Upper lobe of left lung (tissue), 6 donors: ENCODE results near the gene MIGA2. TPM values are rescaled to one million over a fixed set of nuclear protein-coding genes. Genes with fewer than 3 reads are reported as not detected.

Experiments used
- ATAC-seq, 2 donors: fragments of 200-7000 bp; cut with Tn5 transposase; one replicate each; pipeline ENCODE4 v1.9.1; 2022; ENCODE audit warnings: mild to moderate bottlenecking in 2 of 2, moderate library complexity in 2 of 2; ENCODE audit not compliant: low FRiP score in 2 of 2
- DNase-seq, 2 donors: peaks; one replicate each; pipeline ENCODE4 v3.0.0-alpha.2; 2019 to 2020
- H3K27ac ChIP-seq, 4 donors: fragments of 200-600 bp; sonication (generic); one replicate each; pipeline ENCODE4 v1.5.1; 2016 to 2019
- H3K27me3 ChIP-seq, 4 donors: fragments of 200-600 bp; sonication (generic); one replicate each; pipeline ENCODE4 v1.5.1; 2017 to 2019
- H3K36me3 ChIP-seq, 4 donors: fragments of 200-600 bp; sonication (generic); one replicate each; pipeline ENCODE4 v1.5.1; 2016 to 2019
- H3K4me1 ChIP-seq, 4 donors: fragments of 200-600 bp; sonication (generic); one replicate each; pipeline ENCODE4 v1.5.1; 2018 to 2019
- H3K4me3 ChIP-seq, 4 donors: fragments of 200-600 bp; sonication (generic); one replicate each; pipeline ENCODE4 v1.5.1; 2017 to 2019; ENCODE audit warnings: mild to moderate bottlenecking in 2 of 4, moderate library complexity in 1 of 4
- H3K9me3 ChIP-seq, 4 donors: fragments of 200-600 bp; sonication (generic); one replicate each; pipeline ENCODE4 v1.5.1; 2018 to 2019
- EP300 ChIP-seq, 4 donors: sonication (generic); formaldehyde crosslinking; IDR thresholded peaks; one replicate each; pipeline ENCODE4 v1.5.1; 2017; ENCODE audit warnings: antibody characterized with exemption in 4 of 4, control low read depth in 2 of 4
- POLR2A ChIP-seq, 4 donors: fragments of 450-650 bp; IDR thresholded peaks; one replicate each; pipeline ENCODE4 v1.5.1; 2016 to 2017; ENCODE audit warnings: antibody characterized with exemption in 4 of 4, mild to moderate bottlenecking in 2 of 4
- POLR2AphosphoS5 ChIP-seq, 2 donors: sonication (generic); formaldehyde crosslinking; IDR thresholded peaks; one replicate each; pipeline ENCODE4 v1.5.1; 2017; ENCODE audit warnings: antibody characterized with exemption in 2 of 2
- WGBS, 2 donors: methylation state at CpG; one replicate each; pipeline ENCODE4 v1.1.5; 2017 to 2018; 5-methylcytosine and 5-hydroxymethylcytosine counted together
- total RNA-seq, 6 donors: library from RNA; depleted of rRNA in 4 of 6; stranded (reverse); fragments of >200 nt in 4 of 6; gene quantifications; one replicate each; pipeline versions ENCODE4 v1.1.0 to v1.2.1, GENCODE V29; 2016 to 2021
- TF ChIP-seq, protein P1 (sequence below), 6 experiments: fragments of 450-650 bp in 4 of 6; fragments of 200-600 bp in 2 of 6; sonication (generic) in 2 of 6; IDR thresholded peaks; one replicate each; pipeline ENCODE4 v1.5.1; 2016 to 2019; ENCODE audit warnings: antibody characterized with exemption in 6 of 6
- donor health status: DM: no; HTN: no; CAD: no; lungs with moderate emphysema.
- donor health status: DM: no; HTN: yes; CAD: no; lungs with severe emphysema.

Gene MIGA2
- total RNA-seq, 6 donors from 2014 or later, result 18.6 to 95.3 (median 28.6) TPM

DNA sequence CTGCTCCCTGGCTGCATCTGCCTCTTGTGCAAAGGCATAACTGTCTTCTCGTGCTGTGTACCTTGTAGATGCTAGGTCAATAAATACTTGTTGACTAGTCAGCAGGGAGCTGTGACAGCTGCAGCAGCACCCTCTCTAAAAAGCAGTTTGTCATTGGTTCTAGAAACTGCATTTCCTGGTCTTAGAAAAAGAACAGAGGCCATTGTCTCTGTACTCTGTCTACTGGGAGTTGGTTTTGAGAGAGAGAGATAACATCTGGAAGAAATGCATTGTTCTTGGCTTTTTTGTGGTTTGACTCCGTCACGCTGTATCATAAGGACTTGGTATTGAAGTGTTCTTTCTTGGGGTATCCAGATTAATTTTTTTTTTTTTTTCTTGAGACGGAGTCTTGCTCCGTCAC is 40.6 kb upstream of the MIGA2 start:
- H3K36me3 ChIP-seq, result peaks cover 34 to 99% (median 86%) of the 10 kb centered on the region in 4 donors
- ATAC-seq, result no peak
- no peaks in the 10 kb centered on the region for H3K9me3 ChIP-seq
- H3K27ac ChIP-seq, result no peak overlapping the region
- no peaks in the 10 kb centered on the region for H3K4me1 ChIP-seq
- WGBS, 2 donors, result 91 to 92% methylated on average over 5 of the region's 5 CpGs
- no peaks in the 10 kb centered on the region for H3K27me3 ChIP-seq
- DNase-seq, result no peak
- no peak overlapping the region for H3K4me3 ChIP-seq
- TF ChIP-seq POLR2AphosphoS5 (IDR thresholded peaks at IDR 0.05) (no peak), EP300 (IDR thresholded peaks at IDR 0.05) (no peak), POLR2A (IDR thresholded peaks at IDR 0.05) (no peak)
- TF ChIP-seq, protein P1, sequence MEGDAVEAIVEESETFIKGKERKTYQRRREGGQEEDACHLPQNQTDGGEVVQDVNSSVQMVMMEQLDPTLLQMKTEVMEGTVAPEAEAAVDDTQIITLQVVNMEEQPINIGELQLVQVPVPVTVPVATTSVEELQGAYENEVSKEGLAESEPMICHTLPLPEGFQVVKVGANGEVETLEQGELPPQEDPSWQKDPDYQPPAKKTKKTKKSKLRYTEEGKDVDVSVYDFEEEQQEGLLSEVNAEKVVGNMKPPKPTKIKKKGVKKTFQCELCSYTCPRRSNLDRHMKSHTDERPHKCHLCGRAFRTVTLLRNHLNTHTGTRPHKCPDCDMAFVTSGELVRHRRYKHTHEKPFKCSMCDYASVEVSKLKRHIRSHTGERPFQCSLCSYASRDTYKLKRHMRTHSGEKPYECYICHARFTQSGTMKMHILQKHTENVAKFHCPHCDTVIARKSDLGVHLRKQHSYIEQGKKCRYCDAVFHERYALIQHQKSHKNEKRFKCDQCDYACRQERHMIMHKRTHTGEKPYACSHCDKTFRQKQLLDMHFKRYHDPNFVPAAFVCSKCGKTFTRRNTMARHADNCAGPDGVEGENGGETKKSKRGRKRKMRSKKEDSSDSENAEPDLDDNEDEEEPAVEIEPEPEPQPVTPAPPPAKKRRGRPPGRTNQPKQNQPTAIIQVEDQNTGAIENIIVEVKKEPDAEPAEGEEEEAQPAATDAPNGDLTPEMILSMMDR (IDR thresholded peaks at IDR 0.05), result no peak

DNA sequence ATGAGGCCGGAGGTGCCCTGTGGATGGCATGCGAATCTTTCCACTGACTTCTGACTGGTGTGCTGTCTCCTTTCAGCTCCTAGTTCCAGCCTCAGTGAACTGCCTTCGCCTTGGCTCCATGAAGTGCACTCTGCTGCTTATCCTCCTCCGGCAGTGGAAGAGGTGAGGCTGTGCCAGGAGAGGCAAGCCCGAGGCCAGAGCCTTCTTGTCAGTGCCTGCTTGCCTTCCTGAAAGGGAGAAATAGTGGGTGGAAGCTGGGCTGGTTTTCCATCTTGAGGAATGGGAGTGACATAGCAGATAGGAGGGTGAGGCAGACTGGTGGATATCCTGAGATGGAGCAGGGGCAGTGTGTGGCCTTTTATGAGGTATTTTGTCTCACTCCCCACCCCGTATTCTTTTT is 38.0 kb upstream of the MIGA2 start:
- WGBS, 2 donors, result 71 to 94% methylated on average over 3 to 6 of the region's 6 CpGs
- Histone ChIP-seq H3K4me1 (no peaks in the 10 kb centered on the region), H3K9me3 (no peaks in the 10 kb centered on the region), H3K36me3 (peaks cover 51 to 100% (median 96%) of the 10 kb centered on the region in 4 donors), H3K27ac (peak overlapping the region in 1 of 4 donors; percentile 4), H3K27me3 (no peaks in the 10 kb centered on the region), H3K4me3 (no peak overlapping the region)
- TF ChIP-seq, protein P1 (IDR thresholded peaks at IDR 0.05), result no peak
- no peak for TF ChIP-seq EP300 (IDR thresholded peaks at IDR 0.05)
- TF ChIP-seq POLR2A (IDR thresholded peaks at IDR 0.05), result no peak
- DNase-seq, result no peak
- ATAC-seq, result no peak

DNA sequence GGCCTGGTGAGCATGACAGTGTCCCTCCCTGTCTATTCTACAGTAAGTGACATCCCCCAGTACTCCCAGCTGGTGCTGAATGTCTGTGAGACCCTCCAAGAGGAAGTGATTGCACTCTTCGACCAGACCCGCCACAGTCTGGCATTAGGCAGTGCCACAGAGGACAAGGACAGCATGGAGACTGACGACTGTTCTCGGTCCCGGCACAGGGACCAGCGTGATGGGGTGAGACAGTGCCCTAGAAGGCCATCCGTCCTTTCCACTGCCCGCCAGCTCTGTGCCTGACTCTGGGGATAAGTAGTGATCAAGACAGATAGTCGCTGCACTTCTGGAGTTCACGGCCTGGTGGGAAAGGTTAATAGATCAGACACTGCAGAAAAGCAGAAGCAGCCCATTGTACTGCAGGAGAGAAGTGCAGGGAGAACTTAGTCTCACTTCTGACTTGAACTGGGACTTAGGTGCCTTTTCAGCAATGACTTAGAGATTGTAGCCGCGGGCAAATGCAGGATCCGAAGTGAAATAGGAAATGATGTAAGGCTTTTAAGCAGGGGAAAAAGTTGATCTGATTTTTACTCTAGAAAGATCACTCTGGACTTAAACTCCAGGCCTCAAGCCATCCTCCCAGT is 36.7 kb upstream of the MIGA2 start:
- H3K36me3 ChIP-seq, result peaks cover 50 to 99% (median 90%) of the 10 kb centered on the region in 4 donors

DNA sequence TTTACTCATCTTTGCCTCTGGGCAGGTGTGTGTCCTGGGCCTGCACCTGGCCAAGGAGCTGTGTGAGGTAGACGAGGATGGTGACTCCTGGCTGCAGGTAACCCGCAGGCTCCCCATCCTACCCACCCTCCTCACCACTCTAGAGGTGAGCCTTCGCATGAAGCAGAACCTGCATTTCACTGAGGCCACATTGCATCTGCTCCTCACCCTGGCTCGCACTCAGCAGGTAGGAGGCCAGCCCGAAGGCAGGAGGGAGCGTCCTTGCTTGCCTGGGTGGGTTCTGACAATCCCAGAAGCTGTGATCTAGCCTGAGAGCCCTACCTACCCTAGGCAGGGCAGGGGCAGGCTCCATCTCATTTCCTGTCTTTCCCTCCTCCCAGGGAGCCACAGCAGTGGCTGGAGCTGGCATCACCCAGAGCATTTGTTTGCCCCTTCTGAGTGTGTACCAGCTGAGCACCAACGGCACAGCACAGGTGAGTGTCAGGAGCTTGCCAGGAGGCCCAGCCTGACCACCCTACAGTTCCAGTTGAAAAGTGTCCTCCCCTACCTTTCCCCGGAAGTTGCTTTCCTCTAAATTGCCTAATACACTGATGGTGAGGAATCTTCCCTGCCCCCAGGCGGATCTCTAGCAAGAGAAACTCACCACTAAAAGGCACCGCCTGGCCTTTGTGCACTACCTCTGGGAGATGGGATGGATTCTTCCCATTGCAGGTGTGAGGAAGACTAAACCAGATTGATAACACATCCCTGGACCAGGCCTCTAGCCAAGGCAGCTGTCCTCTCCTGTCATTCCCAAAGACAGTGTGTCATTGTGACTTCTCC is 34.7 kb upstream of the MIGA2 start:
- Histone ChIP-seq H3K4me3 (no peak overlapping the region), H3K27me3 (no peaks in the 10 kb centered on the region), H3K27ac (no peak overlapping the region), H3K9me3 (no peaks in the 10 kb centered on the region), H3K36me3 (peaks cover 46 to 99% (median 91%) of the 10 kb centered on the region in 4 donors), H3K4me1 (peaks cover 0 to 5% (median 4%) of the 10 kb centered on the region in 4 donors)
- no peak for TF ChIP-seq POLR2AphosphoS5 (IDR thresholded peaks at IDR 0.05)
- TF ChIP-seq POLR2A (IDR thresholded peaks at IDR 0.05), result no peak
- TF ChIP-seq, protein P1 (IDR thresholded peaks at IDR 0.05), result no peak
- no peak for TF ChIP-seq EP300 (IDR thresholded peaks at IDR 0.05)
- DNase-seq, result peak in 1 of 2 donors; percentile 27
- 94 to 100% methylated on average over 6 to 10 of the region's 10 CpGs for WGBS, 2 donors
- peak in 1 of 2 donors; percentile 3 for ATAC-seq

More for the DNA sequence above, 36.7 kb upstream of the MIGA2 start:
- Histone ChIP-seq H3K4me1 (no peaks in the 10 kb centered on the region), H3K4me3 (no peak overlapping the region), H3K27ac (no peak overlapping the region), H3K27me3 (no peaks in the 10 kb centered on the region), H3K9me3 (no peaks in the 10 kb centered on the region)
- TF ChIP-seq POLR2AphosphoS5 (IDR thresholded peaks at IDR 0.05) (no peak), POLR2A (IDR thresholded peaks at IDR 0.05) (no peak), EP300 (IDR thresholded peaks at IDR 0.05) (no peak)
- TF ChIP-seq, protein P1 (IDR thresholded peaks at IDR 0.05), result no peak
- 86 to 95% methylated on average over 13 of the region's 13 CpGs for WGBS, 2 donors
- ATAC-seq, result no peak
- no peak for DNase-seq
